Measurements from ENCODE around the gene SEMA4F.

Gene SEMA4F

GRCh38 chr2:74648009-74648443 is 6.0 kb upstream of the SEMA4F start, which contains the start of gene M1AP:
TSS of gene M1AP (minus strand) at chr2:74648330. CDS start at chr2:74640275, 8,055 bp downstream.
- Histone ChIP-seq H3K27me3 (ENCODE audit: low read depth, low read length) (no peaks in the 10 kb centered on the region; the same call in 1 of the 2 replicates), H3K27ac (ENCODE audit: low read length) (no peak within 1 kb of the TSS), H3K4me1 (ENCODE audit: low read length) (no peaks in the 10 kb centered on the region), H3K36me3 (replicated peaks; ENCODE audit: low read depth, low read length) (no peaks in the 10 kb centered on the region), H3K9me3 (ENCODE audit: insufficient read depth, low read length) (no peaks in the 10 kb centered on the region), H4K20me1 (ENCODE audit: insufficient read depth, low read length) (no peaks in the 10 kb centered on the region), H3K79me2 (ENCODE audit: low read length) (no peaks in the 10 kb centered on the region), H2AFZ (ENCODE audit: low read depth, low read length) (no peak within 1 kb of the TSS), H3K9ac (ENCODE audit: low read length) (no peak within 1 kb of the TSS), H3K4me3 (ENCODE audit: low read length) (no peak within 1 kb of the TSS), H3K4me2 (ENCODE audit: low read length) (no peak within 1 kb of the TSS)
- TF ChIP-seq CTCF (IDR thresholded peaks at IDR 0.05; ENCODE audit: low read depth, low read length): no peak
- no peak for TF ChIP-seq EZH2phosphoT487 (IDR thresholded peaks at IDR 0.05; ENCODE audit: low read depth)

- Histone ChIP-seq H3K27me3 (ENCODE audit: low read depth, low read length) (no peaks in the 10 kb centered on the region; the same call in 1 of the 2 replicates), H3K9ac (ENCODE audit: low read length) (peak overlapping the region; percentile 58), H3K36me3 (replicated peaks; ENCODE audit: low read depth, low read length) (no peaks in the 10 kb centered on the region), H3K4me3 (ENCODE audit: low read length) (peak overlapping the region; percentile 86), H3K27ac (ENCODE audit: low read length) (no peak overlapping the region), H3K9me3 (ENCODE audit: insufficient read depth, low read length) (no peaks in the 10 kb centered on the region), H2AFZ (ENCODE audit: low read depth, low read length) (peak overlapping the region; percentile 100), H4K20me1 (ENCODE audit: insufficient read depth, low read length) (no peaks in the 10 kb centered on the region), H3K4me1 (ENCODE audit: low read length) (peaks cover 8% of the 10 kb centered on the region; the same call in 1 of the 2 replicates), H3K79me2 (ENCODE audit: low read length) (no peaks in the 10 kb centered on the region), H3K4me2 (ENCODE audit: low read length) (peak overlapping the region; percentile 100)
- no peak for TF ChIP-seq EZH2phosphoT487 (IDR thresholded peaks at IDR 0.05; ENCODE audit: low read depth)
- TF ChIP-seq CTCF (IDR thresholded peaks at IDR 0.05; ENCODE audit: low read depth, low read length): no peak
Measured at GRCh38 chr2:74653589-74653984, 460 bp upstream of the SEMA4F start.

GRCh38 chr2:74655579-74655978 is 1.5 kb downstream of the SEMA4F start:
- no peak overlapping the region for H3K4me2 ChIP-seq (ENCODE audit: low read length)

GRCh38 chr2:74658516-74658915 is 4.5 kb downstream of the SEMA4F start:
- Histone ChIP-seq H3K27me3 (ENCODE audit: low read depth, low read length) (no peaks in the 10 kb centered on the region), H3K9me3 (ENCODE audit: insufficient read depth, low read length) (no peaks in the 10 kb centered on the region), H3K27ac (ENCODE audit: low read length) (no peak overlapping the region), H3K36me3 (replicated peaks; ENCODE audit: low read depth, low read length) (no peaks in the 10 kb centered on the region), H3K4me3 (ENCODE audit: low read length) (no peak overlapping the region), H3K4me2 (ENCODE audit: low read length) (no peak overlapping the region), H3K4me1 (ENCODE audit: low read length) (peaks cover 7% of the 10 kb centered on the region; the same call in 1 of the 2 replicates), H3K9ac (ENCODE audit: low read length) (no peak overlapping the region), H3K79me2 (ENCODE audit: low read length) (no peaks in the 10 kb centered on the region), H4K20me1 (ENCODE audit: insufficient read depth, low read length) (no peaks in the 10 kb centered on the region), H2AFZ (ENCODE audit: low read depth, low read length) (no peak overlapping the region)
- no peak for TF ChIP-seq EZH2phosphoT487 (IDR thresholded peaks at IDR 0.05; ENCODE audit: low read depth)

More at GRCh38 chr2:74655579-74655978, 1.5 kb downstream of the SEMA4F start:
- H2AFZ ChIP-seq (ENCODE audit: low read depth, low read length): no peak overlapping the region
- no peak overlapping the region for H3K9ac ChIP-seq (ENCODE audit: low read length)
- H4K20me1 ChIP-seq (ENCODE audit: insufficient read depth, low read length): no peaks in the 10 kb centered on the region
- no peak for TF ChIP-seq EZH2phosphoT487 (IDR thresholded peaks at IDR 0.05; ENCODE audit: low read depth)
- TF ChIP-seq CTCF (IDR thresholded peaks at IDR 0.05; ENCODE audit: low read depth, low read length): no peak
- H3K9me3 ChIP-seq (ENCODE audit: insufficient read depth, low read length): no peaks in the 10 kb centered on the region
- no peak overlapping the region for H3K4me3 ChIP-seq (ENCODE audit: low read length)
- H3K27me3 ChIP-seq (ENCODE audit: low read depth, low read length): no peaks in the 10 kb centered on the region; the same call in 1 of the 2 replicates
- no peaks in the 10 kb centered on the region for H3K79me2 ChIP-seq (ENCODE audit: low read length)
- peaks cover 8% of the 10 kb centered on the region; the same call in 1 of the 2 replicates for H3K4me1 ChIP-seq (ENCODE audit: low read length)
- H3K27ac ChIP-seq (ENCODE audit: low read length): no peak overlapping the region
- H3K36me3 ChIP-seq (replicated peaks; ENCODE audit: low read depth, low read length): no peaks in the 10 kb centered on the region

Data from OCI-LY3 (cell line).